Bone marrow (tissue), 2 donors: ENCODE measurements around the gene TOMM6.
"Not testable (repeated sequence)": the region's sequence is repeated elsewhere in the genome, so short reads cannot be mapped to it uniquely, and the experiment has no call there.

Experiments
- DNase-seq, 2 donors: peaks; one replicate each; lab custom pipeline; 2025; lab: John Stamatoyannopoulos, UW

TOMM6 gene

GRCh38 chr6:41785689-41786450 is 1.6 kb upstream of the TOMM6 start:
- DNase-seq, result no peak

- DNase-seq, result peak; percentile 11 to 60
Measured at GRCh38 chr6:41786451-41787218, 859 bp upstream of the TOMM6 start.

- DNase-seq, result no peak
Measured at GRCh38 chr6:41789390-41789724, 1.9 kb downstream of the TOMM6 start.

DNA sequence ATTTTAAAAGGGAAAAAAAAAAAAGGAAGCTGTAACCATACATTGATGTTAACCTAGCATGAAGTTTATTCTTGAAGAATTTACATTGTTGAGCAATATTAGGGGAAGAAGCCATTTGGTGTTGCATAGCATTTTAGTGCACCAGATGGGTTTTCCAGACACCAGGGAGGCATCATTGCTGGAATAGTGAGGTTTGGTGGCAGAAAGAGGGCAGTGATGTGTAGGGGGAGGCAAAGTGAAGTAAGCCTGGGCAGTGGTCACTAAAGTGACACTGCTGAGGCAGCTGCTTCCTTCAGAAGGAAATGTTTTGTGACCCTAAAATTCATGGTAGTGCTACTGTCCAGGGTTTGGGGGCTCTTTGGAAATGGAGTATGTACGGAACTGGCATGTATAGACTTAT is 2.6 kb downstream of the TOMM6 start:
- DNase-seq, result no peak

DNA sequence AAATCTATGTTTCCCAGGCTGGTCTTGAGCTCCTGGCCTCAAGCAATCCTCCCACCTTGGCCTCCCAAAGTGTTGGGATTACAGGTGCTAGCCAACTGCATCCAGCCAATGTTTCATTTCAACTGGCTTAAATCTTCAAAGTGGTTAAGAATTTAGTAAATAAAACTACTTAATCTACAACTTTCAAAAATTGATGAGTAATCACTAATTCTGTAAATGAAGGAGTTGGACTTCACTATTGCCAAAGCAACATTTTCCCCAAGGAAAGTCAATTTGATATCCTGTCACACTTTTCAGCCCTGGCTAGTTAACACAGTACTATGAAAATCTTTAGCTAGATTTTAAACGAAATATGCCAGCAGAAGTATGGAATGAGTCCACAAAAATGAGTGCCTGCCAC is 3.8 kb downstream of the TOMM6 start:
- no peak for DNase-seq

DNA sequence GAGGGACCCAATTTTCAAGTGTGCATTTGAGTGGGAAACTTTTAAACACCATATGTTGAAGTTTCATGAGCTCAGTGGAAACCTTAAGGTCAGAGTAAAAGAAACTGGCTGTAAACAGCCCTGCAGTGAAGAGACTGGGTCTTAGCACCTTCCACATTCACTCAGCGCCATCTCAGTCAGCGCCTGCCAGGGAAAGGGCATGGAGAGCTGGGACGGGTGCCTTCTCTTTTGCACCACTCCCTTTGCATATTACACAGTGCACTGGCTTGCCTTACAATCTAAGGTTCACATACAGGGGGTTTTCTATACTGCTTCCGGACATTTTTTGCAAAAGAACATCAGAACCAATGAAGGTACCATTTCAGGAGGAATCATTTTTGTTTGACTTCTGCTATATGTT is 4.5 kb downstream of the TOMM6 start:
- no peak for DNase-seq

DNA sequence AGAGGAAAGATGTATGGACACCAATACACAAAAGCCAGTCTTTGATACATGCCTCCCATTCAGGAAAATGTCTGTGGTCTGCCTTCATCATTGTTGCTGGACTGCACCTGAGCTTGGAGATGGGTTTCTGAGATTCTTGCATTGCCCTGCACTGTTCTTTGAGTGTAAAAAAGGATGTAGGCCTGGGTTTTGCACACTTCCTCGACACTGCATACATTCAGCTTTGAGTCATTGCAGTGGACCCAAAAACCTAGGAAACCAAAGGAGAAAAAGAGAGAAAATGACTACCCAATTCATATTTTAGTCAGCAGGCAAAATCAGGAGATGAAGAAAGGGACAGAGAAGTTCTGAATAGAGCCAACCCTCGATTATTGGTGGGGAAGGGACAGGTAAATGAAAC is 9.0 kb downstream of the TOMM6 start:
- no peak for DNase-seq

DNA sequence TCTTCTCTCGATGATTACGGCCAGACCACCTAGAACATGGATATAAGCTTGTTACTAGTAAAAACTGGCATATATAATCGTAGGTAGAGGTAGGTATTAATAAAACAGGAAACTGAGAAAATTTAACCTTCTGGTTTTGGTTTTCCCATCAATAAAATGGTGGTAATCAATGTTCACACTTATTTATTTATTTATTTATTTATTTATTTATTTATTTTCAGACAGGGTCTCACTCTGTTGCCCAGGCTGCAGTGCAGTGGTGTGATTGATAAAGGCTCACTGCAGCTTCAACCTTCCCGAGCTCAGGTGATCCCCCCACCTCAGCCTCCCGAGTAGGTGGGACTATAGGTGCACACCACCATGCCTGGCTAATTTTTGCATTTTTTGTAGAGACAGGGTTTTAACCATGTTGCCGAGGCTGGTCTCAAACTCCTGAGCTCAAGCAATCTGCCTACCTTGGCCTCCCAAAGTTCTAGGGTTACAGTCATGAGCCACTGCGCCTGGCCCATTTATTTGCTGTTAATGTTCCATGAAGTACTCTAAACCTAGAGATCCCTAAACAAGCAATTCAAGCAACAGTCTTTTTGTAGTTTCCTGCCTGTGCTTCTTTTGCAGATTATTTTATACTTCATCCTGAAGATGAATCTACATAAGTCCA is 11.5 kb downstream of the TOMM6 start:
- no peak for DNase-seq

- no peak for DNase-seq
Measured at GRCh38 chr6:41799559-41799911, 12.0 kb downstream of the TOMM6 start.

DNA sequence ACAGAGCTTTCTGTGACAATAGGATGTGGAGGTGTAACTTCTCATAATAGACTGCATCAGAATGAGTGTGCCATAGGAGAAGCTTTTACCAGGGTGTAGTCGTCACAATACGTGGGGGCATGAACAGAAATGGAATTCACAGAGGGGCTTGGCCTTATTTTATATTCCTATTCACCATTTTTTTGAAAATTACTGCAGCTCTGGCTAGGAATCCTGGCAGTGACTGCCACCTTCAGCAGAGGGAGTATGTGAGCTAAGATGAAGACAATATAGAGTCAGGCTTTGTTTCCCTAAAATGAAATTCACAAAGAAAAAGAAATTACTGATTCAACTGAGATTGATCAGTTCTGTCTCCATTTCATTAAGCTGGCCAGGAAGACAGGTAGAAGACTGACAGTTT is 13.9 kb downstream of the TOMM6 start:
- DNase-seq, result no peak

- DNase-seq, result no peak
Measured at GRCh38 chr6:41805830-41806774, 18.6 kb downstream of the TOMM6 start.

GRCh38 chr6:41811095-41811494 is 23.6 kb downstream of the TOMM6 start:
- DNase-seq, result no peak

DNA sequence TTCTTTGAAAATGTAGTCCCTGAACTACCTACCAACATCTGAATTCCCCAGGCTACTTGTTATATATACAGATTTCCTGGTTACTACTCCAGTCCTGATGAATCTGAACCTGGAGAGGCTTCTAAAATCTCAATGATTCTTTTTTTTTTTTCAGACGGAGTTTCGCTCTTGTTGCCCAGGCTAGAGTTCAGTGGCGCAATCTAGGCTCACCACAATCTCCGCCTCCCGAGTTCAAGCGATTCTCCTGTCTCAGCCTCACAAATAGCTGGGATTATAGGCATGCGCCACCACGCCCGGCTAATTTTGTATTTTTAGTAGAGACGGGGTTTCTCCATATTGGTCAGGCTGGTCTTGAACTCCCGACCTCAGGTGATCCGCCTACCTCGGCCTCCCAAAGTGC is 24.5 kb downstream of the TOMM6 start:
- not testable (repeated sequence) for DNase-seq

DNA sequence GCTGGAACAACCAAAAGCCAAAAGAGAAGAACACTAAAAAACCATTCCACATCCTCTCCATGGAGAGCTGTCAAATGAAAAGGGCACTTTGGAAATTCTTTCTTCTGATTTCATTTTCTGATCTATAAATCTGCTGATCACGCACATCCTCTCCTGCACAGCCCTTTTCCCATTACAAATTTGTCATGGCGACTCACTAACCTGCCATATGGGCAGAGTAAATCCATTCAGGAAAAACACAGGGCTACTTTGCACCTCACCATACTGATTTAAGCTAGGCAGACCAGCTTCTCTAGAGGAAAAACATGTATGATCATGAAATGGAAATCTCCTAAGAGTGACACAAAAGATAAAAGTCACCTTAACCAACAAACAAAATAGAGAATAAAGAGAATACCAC is 26.0 kb downstream of the TOMM6 start:
- DNase-seq, result no peak

- no peak for DNase-seq
Measured at GRCh38 chr6:41813956-41814355, 26.5 kb downstream of the TOMM6 start.

DNA sequence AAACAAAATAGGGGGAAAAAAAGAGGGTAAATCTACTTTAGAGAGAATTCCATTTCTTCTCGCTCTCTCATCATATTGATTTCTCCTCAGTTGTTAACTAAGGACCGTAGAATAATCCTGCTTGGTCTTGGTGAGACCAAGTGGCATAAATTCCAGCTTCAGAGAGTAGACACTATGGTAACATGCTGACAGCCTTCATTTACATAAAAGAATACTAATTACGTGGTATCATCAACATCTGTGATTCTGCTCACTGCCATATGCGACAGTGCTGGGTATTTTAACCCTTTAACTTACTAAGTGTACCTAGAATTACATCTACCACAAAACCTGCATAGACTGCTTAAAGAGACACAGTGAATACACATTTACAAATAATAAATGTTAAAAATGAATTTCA is 27.1 kb downstream of the TOMM6 start:
- DNase-seq, result no peak

DNA sequence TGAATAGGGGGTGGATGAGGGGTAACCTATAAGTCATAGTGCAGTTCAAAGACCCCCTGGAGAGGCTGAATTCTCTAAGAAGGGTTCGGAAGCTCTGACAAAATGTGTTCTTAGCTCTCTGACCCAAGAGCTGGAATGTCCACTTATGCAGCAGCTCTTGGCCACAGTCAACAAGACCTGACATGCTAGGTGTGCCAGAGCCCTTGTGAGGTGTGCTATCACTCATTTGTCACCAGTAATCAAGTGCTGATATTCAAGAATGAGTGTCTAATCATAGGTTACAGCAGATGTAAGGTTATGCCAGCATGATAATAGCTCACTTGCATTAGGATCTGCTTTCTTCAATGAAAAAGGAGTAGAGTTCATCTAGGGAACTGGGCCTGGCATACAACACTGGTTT is 28.1 kb downstream of the TOMM6 start:
- DNase-seq, result no peak

GRCh38 chr6:41818271-41819054 is 31.0 kb downstream of the TOMM6 start:
- no peak for DNase-seq

- DNase-seq, result no peak
Measured at GRCh38 chr6:41821266-41821665, 33.8 kb downstream of the TOMM6 start.

- DNase-seq, result no peak
Measured at GRCh38 chr6:41822021-41822420, 34.5 kb downstream of the TOMM6 start.

DNA sequence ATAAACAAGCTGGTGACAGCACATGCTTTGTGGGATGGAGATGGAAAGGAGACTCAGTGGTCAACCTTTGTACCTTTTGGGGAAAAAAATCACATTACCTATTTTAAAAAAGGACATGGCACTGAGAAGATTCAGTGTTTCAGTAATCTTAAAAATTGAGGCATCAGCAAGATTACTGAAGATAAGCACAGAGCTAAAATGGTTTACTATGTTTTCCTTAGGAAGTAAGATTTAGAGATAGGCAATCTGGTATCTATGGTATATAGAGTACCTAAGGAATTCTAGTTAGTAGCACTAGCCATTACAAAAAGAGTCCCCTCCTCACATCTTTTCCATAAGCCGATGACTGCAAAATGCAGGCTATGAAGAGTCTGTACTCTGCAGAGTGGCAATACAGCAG is 35.7 kb downstream of the TOMM6 start:
- DNase-seq, result no peak
